GM19035 (cell line): ENCODE measurements around the gene CIRBP.

ENCODE experiments used
- ATAC-seq: cut with Tn5 transposase; IDR thresholded peaks from one replicate; pipeline ENCODE4 v1.9.1; 2021; ENCODE audit not compliant: unreplicated experiment

The CIRBP gene

DNA sequence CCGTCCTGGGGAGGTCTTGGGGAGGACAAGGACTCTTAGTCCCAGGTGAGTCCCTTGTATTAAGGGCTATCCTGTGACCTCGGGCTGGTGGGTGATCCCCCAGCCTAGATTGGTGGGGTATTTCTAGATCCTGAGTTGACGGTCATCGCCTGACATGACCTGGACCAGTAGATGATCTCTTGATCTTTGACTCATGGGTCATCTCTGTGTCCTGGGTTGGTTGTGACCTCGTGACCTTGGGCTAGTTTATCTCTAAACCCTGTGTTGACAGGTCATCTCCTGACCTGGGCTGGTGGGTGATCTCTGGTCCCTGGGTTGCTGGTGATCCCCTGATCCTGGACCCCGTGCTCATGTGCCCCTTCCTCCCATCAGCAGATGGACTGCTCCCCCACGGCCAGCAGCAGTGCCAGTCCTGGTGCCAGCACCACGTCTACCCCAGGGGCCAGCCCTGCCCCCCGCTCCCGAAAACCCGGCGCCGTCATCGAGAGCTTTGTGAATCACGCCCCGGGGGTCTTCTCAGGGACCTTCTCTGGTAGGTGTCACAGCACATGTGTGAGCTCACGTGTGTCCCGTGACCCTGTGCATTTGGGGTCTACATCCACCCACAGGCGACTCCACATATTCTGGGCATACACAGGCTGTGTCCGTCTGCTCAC lies 14.5 kb upstream of the CIRBP start:
- no peak for ATAC-seq

DNA sequence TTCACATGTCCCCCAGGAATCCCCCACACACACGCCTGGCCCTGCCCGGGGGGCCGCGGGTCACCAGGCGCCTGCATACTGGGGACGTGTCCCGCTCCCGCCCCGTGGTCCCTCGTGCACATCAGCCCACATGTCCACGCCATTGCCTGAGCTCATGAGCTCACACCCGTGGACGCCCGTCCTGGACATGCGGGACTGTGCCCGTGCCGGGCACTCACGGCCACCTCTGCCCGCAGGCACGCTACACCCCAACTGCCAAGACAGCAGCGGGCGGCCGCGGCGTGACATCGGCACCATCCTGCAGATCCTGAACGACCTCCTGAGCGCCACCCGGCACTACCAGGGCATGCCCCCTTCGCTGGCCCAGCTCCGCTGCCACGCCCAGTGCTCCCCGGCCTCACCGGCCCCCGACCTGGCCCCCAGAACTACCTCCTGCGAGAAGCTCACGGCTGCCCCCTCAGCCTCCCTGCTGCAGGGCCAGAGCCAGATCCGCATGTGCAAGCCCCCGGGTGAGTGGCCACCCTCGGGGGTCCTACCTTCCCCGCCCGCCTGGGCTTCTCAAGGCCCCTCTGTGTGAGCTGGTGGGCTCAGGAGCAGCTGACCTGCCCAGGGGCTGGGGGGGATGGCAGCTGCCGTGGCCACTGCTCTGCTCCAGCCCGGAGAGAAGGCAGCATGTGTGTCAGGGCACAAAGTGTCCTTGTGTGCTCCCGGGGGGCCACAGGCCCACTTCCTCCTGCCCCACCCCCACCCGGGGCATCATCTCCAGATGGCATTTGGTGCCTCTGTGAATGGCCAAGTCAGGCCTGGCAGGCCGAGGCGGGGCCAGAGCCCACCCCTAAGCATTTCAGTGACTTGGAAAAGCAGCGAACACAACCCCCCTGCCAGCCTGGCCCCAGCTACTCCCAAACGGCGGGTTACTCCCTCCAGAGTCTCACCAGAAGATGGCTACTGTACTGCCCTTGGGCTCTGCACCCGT lies 13.7 kb upstream of the CIRBP start:
- ATAC-seq, result no peak

DNA sequence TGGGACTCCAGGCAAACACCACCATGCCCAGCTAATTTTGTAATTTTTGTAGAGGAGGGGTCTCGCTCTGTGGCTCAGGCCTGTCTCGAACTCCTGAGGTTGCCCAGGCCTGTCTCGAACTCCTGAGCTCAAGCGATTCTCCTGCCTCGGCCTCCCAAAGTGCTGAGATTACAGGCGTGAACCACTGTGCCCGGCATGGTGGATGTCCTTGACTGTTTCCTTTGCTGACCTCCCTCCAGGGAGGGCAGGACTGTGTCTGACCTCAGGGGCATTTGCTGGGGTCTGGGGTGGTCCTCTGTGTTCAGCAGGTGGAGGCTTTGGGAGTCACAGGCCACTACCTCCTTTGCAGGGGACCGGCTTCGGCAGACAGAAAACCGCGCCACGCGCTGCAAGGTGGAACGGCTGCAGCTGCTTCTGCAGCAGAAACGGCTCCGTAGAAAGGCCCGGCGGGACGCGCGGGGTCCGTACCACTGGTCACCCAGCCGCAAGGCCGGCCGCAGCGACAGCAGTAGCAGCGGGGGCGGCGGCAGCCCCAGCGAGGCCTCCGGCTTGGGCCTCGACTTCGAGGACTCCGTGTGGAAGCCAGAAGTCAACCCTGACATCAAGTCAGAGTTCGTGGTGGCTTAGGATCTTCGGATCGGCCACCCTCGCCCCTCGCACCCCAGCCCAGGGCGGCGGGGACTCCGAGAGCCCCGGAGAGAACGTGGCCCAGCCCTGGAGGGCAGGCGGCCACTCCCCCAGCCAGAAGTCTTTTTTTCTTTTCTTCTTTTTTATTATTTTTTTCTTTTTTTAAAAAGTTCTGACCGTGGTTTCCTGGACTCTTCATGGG lies 12.3 kb upstream of the CIRBP start:
- no peak for ATAC-seq

DNA sequence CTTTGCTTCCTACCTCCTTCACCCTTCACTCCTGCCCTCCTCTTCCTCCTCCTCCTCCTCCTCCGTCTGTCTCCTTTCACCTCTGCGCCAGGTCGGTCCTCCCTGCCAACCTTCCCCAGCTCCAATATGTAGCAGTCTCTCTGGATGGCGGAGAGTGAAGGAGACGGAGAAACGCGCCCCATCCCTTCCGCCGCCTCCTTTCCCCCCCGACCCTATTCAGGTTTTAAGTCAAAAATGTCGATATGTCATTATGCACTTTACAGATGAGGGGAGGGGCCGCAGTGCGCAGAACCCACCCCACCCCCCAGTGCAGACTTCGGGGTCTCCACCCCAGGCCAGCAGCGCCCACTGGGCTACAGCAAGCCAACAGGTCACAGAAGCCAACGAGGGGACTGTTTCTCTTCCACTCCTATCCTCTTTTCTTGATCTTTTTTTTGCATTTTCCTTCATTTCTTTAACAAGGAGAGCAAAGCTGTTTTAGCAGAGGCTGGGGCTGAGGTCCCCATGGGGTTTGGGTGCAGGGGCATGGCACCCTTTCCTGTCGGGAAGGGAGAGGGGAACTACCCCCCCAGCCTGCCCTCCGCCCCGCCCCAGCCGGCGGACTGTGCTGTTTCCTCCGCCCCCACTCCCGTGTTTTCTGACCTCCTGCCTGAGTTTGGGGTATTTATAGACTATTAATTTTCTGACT lies 11.5 kb upstream of the CIRBP start:
- no peak for ATAC-seq

DNA sequence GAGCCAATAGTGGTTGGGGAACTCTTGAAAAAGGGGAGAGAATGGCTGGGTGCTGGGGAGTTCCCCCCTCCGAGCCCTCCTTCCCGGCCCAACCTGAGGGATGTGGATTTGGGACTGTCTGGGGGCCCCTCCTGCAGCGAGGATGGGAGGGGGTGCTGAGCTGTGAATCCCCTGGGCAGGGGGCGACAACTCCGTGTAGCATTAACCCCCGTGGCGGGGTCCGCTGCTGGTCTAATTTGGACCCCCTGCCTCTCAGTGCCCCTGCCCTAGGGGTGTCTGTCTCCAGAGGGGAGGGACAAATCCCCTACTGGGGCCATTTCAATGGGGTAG lies 11.0 kb upstream of the CIRBP start:
- no peak for ATAC-seq

DNA sequence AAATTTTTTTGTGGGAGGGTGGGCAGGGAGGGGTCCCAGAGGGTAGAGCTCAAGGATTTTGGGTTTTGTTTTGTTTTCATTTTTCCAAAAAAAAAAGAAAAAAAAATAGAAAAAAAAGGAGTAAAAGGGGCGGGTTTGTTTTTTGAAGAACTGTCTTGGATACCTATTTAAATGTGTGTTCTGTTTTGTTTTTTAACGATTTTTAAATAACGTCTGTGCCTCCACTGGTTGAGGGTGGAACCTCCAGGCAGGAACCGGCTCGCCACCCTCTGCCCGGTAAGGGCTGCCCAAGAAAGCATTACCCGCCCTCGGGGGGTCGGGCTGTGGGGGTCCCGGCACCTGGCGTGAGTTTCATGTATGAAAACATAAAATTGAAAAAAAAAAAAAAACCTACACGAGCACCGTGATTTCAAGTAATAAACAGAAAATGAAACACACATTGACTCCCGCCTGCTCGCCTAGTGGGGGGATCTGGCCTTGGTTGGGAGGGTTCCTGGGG lies 10.4 kb upstream of the CIRBP start:
- ATAC-seq, result no peak

DNA sequence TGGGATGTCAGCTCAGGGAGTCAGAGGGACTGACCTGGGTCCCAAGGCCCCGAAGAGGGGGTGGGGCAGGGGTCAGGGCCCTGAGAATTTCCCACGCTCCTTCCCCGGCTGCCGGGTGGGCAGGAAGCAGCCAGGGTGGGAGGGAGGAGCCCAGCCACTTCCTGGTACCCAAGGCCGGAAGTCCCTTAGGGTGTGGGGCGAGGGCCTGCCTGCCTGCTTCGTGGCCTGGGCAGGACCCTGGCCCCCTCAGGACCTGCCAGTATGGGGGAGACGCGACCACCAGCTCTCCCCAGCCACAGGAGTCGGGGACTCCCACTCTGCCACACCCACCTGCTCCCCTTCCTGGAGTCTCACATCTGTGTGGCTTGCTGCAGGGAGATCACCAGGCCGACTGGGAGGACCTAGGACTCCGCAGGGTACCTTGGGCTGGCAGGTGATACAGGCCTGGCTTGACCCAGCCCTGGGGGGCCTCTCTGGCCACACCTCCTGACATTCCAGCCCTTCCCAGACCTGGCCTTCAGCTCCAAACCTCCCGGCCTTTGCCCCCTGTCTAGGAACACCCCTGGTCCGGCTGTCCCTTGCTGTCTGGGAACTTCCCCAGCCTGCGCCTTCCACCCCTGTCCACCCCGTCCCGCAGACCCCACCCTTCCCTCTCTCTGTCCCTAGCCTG lies 9.8 kb upstream of the CIRBP start:
- ATAC-seq, result peak; percentile 30

DNA sequence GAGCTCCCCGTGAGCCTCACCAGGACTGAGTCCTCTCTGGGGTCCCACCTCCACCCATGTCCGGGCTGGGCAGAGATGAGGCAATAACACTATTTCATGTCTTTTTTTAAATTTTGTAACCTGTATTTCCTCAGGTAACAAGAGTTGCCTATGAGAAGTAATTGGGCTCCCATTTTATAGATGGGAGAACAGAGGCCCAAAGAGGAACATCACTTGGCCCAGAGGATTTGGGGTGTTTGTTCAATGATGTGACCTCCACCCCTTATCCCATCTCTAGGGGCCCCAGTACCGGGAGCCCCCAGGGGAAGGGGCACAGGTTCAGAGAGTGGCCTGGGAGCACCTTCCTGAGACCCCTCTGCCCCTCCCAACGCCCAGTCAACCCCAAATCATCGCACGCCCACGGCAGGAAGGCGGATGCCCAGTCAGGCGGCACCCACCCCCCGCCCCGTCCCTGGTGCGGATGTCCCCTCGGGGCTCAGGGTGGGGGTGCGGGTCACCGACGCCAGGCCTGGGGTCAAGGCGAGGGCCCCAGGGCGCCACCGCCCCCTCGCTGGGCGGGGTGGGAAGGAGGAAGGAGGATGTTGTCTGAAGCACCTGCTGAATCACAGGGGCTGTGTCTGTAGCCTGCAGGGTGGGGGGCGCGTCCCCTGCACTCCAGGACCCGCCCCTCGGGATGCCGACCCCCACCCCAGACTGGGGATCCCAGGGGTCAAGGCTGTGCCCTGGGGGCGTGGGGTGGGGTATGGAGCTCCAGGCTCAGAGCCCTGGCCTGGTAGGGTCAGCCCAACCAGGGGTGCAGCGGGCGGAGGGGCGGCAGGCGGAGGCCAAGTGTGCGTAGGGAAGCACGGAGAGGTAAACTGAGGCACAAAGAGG lies 9.0 kb upstream of the CIRBP start:
- ATAC-seq, result peak; percentile 10

DNA sequence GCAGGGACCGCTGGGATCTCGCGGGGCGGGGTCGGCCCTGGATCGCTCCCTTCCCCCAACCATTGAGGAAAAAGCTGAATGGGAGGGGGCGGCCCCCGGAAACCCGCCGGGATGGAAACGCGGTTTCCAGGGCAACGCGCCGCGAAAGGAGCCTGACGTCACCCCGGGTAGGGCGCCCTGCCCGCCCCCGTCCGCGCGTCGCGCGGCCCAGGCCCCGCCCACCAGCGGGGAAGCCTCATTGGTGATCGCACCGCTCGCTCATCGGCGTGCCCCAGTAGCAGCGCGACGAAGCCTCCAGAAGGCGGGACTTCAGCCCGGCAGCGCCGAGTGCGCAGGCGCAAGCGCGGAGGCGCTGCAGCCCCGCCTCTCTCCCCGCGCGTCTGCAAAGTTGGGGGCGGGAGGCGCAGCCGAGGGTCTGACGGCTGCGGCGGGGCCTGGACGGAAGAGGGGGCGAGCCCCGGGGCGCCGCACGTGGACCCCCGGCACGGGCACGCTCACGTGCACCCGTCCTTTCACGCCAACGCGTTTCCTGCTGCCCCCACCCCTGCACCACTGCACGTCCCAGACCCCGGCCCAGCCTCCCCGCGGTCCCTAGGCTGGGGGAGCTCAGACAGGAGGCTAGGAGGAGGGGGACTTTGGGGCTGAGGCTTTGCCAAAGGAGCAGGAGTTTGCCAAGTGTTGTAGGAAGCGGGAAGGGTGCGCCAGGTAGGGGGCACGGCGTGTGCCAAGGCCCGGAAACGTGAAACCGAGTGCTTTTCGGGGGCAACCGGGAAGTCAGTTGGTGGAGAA lies 8.2 kb upstream of the CIRBP start:
- peak; percentile 56 for ATAC-seq

DNA sequence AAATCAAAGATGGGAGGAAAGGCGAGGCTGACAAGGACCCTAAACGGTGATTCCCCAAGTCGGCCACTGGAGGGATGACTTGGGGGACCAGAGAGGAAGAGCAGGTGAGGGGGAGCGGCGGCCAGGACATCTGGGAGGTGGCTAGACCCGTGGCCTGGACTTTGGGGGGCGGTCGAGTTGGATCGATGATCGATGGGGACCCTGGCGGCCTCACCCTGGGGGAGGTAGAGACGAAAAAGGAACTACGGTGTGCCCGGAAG lies 7.7 kb upstream of the CIRBP start:
- ATAC-seq, result no peak

DNA sequence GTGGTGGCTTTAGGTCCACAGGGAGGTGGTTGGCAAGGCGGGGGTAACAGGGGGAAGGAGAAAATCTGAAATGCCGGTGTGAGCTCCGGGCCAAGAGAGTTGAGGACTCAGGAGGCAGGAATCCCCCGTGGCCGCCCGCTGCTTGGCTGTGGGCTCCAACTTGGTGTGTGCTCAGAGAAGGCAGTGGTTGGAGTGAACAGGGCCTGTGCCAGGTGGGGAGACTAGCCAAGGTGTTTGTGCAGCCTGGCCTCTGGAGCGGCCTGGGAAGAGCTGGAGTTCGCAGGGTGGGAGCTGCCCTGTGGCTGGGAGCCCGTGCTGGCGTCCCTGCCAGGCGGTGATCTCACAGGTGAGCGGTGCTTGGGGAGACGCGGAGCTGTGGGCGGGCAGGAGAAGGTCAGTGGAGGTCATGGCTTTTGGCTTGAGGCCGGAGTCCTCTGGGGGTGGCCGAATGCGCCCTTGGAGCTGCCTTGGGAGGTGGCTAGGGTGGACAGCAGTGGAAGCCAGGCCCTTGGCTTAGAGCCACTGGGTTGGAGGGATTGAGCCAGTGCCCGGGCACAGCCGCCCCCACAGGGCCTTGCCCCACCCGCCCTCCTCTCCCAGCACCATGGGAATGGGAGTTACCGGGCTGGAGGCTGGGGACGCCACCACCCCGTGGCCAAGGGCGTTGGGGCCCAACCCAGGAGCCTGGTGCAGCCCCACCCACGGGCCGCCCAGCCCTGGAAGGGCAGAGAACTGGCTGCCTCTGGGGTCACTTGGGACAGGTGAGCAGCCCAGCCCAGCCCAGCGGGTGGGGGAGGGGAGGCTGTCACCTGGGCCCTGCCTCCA lies 7.1 kb upstream of the CIRBP start:
- no peak for ATAC-seq

DNA sequence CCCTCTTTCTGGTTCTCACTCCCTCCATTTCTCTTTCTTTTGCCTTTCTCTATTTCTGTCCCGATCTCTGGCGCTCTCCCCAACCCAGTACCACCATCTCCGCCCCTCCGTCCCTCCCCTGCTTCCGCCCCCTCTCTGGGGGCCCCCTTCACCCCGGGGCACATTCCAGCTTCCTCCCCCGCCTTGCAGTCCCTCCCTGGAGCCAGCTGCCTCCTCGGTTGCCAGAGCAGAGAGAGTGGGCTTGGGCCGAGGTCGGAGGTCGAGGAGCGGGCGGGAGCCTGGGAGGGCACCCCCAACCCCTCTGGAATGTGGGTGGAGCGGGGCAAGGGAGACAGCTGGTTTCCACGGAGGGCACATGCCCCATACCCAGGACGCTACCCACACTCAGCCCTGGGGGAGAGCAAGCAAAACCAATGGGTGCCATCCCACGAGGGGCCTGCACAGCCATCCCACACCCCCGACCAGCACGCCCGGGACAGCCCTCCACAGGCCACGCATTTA lies 6.5 kb upstream of the CIRBP start:
- ATAC-seq, result no peak

DNA sequence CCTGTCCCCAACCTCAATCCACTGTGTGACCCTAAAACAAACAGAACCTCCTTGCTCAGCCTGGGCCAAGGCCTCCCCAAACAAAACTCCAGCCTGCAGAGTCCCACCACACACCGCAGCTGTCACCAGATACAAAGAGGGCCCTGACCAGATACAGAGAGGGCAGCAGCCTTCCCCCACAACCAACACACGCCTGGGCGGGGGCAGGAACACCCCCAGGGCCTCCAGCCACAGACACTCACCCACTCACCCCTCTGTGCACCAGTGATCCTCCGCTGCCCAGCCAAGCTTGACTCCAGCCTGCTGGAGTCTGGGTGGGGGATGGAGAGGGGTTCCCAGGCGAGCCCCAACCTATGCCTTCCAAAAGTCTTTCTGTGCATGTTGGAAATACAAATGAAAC lies 5.9 kb upstream of the CIRBP start:
- no peak for ATAC-seq

DNA sequence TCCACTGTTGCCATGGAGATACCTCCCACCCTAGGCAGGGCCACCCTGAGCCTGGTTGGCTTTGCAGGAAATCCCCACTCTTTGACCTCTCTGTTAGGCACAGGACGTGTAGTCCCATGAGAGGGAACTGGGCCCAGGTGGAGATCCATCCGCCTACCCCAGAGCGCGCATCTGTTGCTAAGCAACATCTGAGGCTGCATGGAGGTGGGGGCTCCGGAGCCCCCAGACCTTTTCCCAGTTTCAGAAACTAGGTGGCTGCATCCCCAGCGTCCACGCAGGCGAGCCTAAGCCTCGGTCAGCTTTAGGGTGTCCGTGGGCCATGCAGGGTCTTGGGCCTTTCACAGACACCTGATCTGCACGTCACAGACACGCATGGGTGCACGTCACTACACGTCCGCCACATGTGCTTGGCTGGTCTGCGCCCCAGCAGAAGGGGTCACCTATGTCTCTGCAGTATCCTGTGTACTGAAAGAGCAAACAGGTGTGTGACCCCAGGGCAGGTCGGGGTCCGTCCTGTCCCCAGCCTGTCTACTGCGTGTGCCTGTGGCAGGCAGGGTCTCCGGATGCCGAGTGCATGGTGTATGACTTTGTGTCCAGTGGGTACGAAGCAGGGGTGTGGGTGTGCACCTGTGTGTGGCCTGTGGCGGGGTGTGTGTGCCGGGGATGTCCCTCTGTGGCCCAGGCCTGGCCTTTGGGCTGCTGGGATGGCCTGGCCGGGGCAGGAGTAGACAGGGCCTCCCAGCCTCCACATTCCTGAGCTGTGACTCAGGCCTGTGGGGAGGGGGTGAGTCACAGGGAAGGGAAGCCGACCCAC lies 4.1 kb upstream of the CIRBP start:
- no peak for ATAC-seq

DNA sequence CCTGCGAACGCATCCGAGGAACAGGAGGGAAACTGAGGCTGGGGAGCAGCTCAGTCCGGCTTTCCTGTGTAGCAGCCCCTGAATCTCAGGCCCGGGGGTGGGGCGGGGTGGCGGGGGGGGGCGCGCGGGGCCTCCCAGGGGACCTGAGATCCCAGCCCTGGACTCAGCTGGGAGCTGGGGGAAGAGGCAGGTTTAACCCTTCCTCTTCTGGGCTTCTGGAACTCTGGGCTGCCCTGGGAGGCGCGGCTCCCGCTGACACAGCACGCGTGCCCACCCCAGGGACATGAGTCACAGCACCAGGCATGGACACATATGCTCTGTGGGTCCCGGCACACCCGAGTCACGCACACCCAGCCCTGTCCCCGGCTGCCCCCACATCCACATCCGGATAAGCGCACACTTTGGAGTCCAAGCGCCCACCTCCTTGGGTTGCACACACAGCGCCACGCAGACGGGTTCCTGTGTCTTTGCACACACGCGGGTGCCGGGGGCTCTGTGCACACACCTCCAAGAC lies 3.5 kb upstream of the CIRBP start:
- ATAC-seq, result no peak

DNA sequence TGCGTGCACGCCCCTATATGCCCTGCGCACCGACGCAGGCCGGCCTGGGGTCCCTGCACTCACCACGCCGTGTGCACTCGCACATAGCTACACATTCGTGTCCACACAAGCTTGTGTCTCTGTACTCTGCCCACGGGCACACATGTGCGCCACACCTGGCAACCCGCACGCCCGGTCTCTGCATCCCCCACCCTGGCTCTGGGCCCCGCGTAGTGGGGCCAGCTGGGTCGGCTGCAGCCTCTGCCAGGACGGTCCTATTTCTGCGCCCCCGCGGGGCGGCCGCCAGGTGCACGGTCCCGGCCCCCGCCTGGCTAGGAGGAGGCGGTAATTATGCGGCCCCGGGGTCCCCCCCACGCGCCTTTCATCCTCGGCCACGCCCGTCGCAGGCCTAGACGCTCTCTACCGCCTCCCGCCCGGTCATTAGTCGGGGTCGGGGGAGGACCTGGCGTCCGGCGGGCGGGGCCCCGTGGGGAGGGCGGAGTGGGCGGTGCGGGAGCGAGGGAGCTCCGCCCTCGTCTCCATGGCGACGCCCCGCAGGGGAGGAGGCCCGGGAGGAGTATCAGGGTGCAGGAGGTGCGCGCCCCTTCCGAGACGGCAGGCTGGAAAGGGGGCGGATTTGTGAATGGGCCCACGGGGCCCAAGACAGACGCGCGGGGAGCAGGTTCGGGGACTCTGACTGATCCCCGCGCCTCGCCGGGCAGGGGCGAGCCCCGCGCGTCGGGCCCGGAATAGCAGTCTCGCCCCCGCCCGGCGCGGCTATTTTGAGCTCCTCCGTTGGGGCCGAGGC lies 2.8 kb upstream of the CIRBP start:
- ATAC-seq, result peak; percentile 30
